ENCODE data around the gene YDJC.
A peak's percentile ranks its signal among the peaks of the same experiment; 100 is the strongest.
"Not testable (repeated sequence)": the region's sequence is repeated elsewhere in the genome, so short reads cannot be mapped to it uniquely, and the experiment has no call there.

The YDJC gene

DNA sequence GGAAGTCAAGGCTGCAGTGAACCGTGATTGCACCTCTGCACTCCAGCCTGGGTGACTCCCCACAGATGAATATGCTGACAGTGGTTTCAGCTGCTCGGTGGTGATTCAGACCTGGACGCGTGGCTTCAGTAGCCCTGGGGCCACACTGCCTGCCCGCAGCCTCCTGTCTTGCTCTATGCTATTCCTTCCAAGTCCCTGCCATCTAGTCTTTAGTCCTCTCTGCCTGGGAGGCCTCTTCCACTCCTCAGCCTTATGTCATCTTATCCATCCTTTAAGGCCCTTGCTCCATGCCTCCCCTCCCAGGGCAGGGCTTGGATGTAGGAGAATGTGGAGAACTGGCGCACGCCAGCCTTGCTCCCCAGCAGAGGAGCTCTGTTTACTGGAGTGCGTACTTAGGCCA is 23.0 kb downstream of the YDJC start:
- no peak for DNase-seq (ENCODE audit: low read depth in 2 of 2)

DNA sequence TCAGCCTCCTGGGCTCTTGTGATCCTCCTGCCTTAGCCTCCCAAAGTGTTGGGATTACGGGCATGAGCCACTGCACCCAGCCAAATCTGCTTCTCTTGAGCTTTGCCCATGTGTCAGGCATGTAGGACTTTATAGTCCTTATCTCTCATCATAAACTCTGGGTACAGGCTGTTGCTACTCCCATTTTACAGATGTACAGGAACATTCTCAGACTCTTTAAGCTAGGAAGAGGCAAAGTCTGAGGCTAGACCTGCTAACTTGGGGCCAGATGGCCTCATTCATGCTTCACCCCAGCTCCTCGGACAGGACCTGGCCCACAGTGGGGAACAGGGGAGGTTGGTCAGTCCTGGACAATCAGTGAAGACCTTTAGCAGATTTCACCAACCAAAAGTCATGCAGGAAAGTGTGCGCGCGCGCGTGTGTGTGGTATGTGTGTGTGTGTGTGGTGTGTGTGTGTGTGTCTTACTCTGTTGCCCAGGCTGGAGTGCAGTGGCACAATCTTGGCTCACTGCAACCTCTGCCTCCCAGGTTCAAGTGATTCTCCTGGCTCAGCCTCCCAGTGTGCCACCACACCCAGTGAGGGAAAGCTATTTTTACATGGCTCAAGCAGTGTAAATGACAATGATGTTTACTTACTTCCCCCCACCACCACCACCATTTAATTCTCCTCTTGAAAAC is 23.8 kb downstream of the YDJC start:
- no peak for DNase-seq (ENCODE audit: low read depth in 2 of 2)

DNA sequence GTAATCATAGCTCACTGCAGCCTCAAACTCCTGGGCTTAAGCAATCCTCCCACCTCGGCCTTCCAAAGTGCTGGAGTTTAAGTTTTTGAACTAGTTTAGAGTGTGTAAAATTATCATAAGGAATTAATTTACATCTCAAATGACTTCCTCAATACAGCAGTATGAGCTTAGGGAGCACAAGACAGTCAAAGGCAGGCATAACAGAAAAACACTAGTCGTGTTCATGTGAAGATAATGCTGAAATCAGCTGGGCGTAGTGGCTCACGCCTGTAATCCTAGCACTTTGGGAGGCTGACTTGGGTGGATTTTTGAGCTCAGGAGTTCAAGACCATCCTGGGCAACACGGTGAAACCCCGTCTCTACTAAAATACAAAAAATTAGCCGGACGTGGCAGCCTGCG is 25.8 kb downstream of the YDJC start:
- DNase-seq (ENCODE audit: low read depth in 2 of 2) = no peak

DNA sequence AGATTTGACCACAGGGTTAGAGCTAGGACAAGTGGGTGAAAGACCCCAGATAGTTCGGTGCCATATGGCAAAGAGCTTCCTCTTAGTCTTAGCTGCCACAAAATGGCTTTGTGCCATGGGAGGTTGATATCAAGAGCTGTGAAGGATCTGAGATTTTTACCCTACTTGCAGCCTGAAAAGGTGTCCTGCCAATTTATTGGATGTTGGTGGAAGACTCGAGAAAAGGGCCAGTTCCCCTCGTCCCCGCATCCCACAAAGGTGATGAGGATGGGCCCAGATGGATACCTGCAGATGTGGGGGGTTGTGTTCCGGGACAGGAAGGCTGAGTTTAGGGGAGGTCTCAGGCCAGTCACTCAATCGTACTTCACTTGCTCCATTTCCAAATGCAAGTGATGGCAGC is 27.2 kb downstream of the YDJC start:
- DNase-seq (ENCODE audit: low read depth in 2 of 2) = no peak

DNA sequence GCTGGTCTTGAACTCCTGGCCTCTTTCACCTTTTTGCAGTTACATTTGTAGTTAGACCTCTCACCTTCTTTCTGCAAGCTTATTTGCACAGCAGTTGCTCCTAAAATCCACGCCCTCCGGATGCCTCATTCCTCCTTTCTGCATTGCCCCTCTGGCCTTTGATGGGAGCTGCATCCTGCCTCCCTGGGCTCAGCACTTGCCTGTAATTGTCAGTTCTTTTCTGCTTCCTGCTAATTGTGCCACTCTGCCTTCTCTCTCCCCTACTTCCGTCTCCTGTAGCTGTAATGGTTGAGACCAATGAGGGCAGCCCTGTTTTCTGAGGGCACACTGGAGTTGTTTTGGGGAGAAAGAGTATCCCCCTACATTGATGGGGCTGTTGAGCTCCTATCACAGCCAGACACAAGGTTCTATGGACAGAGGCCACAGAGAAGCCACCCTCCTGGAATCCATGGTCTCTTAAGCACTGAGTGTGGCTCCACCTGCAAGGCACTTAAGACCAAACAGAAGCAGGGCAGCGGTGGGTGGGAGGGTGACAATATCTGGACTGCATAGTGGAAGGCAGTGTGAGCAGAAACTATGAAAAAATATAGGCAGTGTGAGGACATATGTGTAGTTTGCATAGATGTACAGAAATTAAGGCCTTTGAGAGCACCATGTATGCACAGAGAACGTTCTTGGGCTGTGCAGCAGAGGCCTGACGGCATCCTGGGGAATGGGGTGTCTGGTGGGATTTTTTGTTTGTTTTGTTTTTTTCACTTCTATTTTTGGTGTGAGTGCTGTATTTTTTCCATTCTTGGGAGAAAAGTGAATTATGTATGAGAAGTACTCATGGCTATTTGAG is 30.5 kb downstream of the YDJC start:
- DNase-seq (ENCODE audit: low read depth in 2 of 2) = no peak

DNA sequence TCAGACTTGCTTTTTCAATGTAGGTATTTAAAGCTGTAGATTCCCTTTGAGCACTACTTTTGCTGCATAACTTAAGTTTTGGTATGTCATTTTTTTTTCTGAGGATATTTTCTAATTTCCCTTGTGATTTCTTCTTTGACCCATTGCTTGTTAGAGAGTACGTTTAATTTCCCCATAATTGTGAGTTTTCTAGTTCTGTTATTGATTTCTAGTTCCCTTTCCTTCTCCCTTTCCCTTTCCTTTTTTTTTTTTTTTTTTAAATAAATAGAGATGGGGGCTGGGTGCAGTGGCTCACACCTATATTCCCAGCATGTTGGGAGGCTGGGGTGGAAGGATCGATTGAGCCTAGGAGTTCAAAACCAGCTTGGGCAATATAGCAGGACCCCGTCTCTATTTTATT is 31.5 kb downstream of the YDJC start:
- DNase-seq (ENCODE audit: low read depth in 2 of 2) = no peak

DNA sequence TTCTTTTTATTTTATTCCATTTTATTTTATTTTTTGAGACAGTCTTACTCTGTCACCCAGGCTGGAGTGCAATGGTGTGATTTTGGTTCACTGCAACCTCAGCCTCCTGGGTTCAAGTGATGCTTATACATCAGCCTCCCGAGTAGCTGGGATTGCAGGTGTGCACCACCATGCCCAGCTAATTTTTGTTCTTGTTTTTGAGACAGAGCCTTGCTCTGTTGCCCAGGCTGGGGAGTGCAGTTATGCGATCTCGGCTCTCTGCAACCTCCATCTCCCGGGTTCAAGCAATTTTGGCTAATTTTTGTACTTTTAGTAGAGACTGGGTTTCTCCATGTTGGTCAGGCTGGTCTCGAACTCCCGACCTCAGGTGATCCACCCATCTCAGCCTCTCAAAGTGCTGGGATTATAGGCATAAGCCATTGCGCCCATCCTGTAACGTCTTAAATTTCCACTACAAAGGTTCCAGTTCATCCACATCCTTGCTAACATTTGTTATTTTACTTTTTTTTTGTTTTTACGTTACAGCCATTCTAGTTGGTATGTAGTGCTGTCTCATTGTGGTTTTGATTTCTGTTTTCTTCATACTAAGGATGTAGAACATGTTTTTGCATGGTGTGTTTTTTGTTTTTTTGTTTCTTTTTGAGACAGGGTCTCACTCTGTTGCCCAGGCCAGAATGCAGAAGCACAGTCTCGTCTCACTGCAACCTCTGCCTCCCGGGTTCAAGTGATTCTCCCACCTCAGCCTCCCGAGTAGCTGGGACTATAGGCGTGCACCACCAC is 33.3 kb downstream of the YDJC start:
- DNase-seq (ENCODE audit: low read depth in 2 of 2) = not testable (repeated sequence)

DNA sequence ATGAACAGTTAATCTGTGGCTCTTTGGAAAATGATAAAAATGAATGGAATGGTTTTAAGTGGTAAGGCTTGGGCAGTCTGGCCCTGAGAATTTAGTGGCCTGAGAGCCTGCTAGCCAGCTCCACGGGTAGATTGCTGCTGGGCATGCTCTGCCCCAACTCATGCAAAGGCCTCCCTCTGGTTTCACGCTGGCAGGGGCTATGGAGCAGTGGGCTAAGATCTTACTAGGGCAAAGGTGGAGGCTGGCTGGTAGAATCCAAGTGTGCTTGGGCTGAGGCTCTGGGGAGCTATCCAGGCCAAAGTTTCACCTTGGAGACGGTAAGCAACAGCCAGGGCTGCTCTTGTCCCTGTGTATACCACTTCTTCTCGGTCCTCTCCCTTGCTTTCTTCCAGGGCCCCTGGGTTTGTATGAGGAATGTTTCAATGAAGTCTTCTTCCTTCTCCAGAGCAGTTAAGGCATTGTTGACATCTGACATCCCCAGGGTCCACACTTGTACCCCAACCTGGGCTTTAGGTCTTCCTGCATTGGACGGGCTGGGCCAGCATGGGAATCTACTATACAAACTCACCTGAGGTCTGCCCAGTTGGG is 34.9 kb downstream of the YDJC start:
- DNase-seq (ENCODE audit: low read depth in 2 of 2) = no peak

DNA sequence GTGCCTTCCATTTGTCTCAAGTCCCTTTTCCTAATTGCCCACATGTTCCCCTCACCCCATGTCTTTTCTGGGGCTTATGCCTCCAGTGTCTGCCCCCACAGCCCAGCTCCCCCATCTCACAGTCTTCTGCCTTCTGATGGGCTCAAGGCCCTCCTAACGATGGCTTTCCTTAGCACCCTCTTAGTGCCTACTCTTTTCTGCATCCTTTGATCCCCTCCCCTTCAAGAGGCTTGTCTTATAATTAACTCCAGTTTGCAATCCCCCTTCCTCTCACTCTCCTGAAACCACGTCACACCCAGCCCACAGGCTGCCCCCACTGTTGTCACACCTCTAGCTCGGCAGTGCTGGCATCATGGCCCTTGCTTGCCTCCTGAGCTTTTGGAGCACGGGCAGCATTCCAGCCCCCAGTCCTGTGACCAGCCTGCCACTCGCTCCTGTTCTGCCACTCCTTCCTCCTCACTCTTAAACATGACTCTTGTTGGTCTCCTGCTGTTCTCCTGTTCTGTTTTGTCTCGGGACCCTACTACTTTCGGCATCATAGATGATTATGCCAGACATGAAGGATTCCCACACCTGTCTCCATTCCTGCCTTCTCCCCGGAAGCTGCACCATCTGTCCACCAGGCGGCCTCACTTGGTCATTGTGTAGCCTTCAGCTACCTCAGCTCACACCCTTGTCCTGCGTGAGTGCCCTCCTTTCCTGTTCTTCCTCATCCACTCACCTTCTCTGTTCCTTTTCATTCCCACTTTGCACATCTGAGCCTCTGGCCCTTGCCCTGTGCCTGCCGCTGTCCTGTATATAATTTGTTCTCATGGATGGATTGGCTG is 36.2 kb downstream of the YDJC start:
- no peak for DNase-seq (ENCODE audit: low read depth in 2 of 2)

DNA sequence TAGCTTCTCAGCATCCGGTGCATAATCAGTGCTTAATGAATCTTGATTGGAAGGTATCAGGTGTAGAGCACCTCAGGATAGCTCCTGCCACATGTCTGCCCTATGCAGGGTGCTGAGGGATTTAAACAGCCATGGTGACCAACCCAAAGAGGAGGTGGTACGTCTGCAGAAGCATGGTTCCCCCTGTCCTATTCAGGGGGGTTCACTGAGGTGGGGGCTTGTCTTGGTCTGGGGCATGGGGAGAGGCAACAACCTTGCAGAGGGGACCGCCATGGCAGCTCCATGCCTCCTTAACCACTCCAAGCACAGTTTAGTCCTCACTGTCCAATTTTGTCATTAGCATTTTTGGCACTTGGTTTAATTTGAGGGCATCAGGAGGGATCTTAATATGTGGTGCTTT is 37.4 kb downstream of the YDJC start:
- no peak for DNase-seq (ENCODE audit: low read depth in 2 of 2)

DNA sequence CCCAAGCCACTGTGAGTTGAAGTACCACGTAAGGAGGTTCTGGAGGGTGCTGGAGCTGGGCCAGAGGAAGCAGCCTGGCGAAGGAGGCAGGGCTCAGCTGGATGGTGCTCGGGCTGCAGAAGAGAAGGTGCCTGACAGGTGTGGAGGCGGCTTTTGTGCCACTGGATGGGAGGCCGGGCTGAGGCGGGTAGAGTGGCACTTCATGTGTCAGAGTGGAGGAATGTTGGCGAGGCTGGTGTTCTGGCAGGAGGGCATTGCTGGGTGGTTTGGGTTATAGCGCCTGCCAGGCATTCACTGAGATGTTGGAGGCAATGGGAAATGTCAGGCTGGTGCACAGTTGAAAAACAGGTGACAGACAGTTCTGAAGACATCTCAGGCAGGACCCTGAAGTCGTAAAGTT is 38.1 kb downstream of the YDJC start:
- no peak for DNase-seq (ENCODE audit: low read depth in 2 of 2)

DNA sequence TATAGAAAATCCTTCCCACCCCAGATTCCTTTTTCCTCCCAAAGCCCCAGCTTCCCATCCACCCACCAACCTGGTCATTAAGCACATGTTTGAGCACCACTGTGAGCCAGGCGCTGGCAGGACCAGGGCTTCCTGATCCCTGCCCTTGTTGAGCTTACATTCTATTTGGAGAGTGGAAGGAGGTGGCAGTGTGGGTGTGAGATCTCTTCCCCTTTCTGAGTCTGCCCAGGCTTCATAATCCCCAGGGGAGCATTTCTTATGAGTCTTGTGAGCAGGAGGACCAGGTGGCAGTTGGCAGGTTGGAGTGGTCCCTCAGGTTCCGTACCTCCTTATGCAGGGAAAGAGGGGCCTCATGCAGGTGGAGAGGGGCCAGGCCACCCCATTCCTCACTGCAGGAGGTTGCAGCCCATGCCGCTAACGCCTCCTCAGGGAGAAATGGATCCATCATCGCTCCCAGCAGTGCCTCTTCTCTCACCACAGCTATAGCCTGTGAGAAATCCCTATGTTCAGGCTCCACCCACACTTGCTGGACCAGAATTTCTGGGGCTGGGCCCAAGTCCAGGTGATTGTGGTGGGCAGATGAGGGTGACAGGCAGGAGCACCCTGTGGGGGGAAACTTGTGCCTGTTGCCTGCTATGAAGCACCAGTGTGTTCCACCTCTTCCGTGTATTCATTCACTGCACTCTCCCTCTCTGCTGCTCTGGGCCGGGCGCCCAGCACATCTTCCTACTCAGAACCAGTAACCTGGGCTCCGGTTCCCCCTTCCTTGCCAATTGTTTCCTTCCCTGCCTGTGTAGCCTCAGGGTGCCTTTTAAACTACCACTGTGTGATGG is 38.8 kb downstream of the YDJC start:
- no peak for DNase-seq (ENCODE audit: low read depth in 2 of 2)

DNA sequence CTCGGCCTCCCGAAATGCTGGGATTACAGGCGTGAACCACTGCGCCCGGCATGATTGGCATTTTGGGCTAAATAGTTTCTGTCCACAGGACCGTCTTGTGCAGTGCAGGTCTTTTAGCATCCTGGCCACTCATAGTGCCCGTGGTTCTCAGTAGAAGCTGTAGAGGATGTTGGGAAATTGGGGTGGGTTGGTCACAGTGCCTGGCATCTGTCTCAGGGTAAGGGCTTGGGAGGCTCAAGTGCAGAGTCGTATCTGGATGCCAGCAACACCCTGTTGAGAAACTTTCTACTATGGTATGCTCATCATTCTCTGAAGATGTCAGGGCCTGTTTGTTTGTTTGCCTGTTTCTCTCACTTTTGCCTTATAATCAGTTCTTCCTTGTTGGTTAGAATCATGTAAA is 40.4 kb downstream of the YDJC start:
- DNase-seq (ENCODE audit: low read depth in 2 of 2) = no peak

DNA sequence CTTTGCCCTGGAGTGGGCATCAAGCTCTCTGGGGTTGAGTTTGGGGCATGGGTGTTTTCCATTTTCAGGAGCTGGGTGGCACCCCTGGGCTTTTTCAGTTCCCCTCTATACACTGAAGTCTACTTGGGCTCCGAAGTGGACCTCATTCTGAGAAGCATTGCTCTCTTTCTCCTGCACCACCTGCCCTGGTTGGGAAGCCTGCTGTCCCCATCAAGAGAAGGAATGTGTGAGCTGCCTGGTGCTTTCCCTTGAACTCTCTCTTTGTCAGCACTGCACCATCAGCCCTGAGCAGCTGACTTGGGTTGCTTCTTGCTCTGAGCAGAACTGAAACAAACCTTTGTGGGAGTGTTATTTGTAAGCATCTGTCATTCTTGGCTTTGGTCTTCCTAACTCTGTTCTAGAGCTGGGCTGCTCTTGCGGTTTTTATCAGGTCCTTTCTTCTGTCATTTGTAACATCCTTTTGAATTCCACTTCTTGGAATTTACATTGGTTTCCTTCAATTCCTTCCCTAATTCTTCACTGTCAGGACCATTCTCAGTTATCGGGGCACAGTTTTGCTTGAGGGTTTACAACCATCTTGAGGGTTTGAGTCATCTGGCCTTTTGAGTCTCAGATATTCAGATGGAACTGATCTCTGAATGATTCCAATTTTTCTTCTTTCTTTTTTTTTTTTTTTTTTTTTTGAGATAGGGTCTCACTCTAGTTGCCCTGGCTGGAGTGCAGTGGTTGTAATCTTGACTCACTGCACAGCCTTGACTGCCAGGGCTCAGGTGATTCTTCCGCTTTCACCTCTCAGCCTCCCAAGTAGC is 41.8 kb downstream of the YDJC start:
- peak in 1 of 2 donors; percentile 15 for DNase-seq (ENCODE audit: low read depth in 2 of 2)

DNA sequence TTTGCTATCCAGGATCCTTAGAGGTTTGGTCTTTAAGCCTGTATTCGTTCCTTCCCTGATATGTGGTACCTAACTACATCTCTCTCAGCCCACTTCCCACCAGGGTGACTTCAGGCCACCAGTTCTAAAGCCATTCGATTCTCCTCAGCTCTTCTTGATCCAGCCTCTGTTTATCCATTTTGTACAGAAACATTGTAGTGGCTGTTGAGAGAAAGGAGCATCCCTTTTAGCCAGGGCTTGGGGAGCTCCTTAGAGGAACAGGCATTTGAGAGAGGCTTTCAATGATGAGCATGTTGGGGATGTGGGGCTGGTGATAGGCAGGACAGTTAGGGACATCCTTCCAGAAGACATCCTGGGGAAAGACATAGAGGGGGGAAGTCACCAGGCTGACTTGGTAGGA is 44.4 kb downstream of the YDJC start:
- no peak for DNase-seq (ENCODE audit: low read depth in 2 of 2)

DNA sequence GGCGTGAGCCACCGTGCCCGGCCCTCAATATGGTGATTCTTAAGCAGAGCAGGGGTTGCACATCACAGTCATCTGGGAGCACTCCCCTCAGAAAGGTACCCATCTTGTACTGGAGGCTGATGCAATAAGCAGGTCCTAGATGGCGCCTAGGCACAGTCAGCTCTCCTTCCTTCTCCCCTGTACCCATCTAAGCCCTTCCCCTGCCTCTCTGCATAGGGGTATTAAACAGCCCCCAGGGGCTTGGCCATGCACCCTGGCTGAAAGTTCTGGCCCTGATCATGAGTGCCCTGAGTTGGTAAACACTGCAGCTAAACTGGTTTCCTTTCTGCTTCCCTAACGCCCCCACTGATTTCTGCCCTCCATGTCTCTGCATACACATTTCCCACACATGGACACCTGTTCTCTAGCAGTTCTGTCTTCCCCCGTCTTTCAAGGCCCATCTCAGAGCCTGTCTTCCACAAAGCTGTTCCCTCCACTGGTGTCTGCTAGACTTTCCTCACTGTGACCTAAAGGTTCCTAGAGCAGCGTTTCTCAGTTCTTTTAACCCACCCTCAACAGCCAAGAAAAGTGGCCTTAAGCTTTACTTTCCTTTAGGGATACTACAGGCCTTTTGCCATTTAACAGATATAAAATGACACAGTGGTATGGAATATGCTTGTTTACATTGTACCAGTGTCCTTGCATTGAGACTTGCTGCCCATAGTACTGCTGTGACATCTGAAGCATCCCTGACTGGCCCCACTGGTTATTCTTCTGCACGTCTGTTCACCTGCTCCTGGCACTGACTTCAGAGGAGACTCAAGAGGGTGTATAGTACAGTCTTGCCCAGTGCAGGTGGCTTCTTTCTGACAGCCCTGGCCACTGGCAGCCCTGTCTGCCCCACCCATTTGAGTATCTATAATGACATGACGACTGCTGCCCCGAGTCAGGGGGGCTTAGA is 46.8 kb downstream of the YDJC start:
- no peak for DNase-seq (ENCODE audit: low read depth in 2 of 2)

DNA sequence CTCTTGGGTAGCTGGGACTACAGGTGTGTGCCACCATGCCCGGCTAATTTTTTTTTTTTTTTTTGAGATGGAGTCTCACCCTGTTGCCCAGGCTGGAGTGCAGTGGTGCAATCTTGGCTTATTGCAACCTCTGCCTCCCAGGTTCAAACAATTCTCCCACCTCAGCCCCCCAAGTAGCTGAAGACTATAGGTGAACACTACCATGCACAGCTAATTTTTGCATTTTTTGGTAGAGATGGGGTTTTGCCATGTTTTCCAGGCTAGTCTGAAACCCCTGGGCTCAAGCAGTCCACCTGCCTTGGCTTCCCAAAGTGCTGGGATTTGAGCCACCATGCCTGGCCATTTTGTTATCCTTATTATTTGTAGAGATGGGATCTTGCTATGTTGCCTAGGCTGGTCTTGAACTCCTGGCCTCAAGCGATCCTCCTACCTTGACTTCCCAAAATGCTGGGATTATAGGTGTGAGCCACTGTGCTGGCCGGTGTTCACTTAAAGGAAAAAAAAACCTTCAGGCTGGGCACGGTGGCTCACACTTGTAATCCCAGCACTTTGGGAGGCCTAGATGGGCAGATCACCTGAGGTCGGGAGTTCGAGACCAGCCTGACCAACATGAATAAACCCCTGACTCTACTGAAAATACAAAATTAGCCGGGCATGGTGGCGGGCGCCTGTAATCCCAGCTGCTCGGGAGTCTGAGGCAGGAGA is 48.7 kb downstream of the YDJC start:
- not testable (repeated sequence) for DNase-seq (ENCODE audit: low read depth in 2 of 2)

DNA sequence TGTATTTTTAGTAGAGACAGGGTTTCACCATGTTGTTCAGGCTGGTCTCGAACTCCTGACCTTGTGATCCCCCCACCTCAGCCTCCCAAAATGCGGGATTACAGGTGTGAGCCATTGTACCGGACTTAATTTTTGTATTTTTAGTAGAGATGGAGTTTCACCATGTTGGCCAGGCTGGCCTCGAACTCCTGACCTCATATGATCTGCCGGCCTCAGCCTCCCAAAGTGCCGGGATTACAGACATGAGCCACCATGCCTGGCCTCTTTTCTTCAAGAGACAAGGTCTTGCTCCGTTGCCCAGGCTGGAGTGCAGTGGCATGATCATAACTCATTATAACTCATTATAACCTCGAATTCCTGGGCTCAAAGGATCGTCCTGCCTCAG is 49.2 kb downstream of the YDJC start:
- not testable (repeated sequence) for DNase-seq (ENCODE audit: low read depth in 2 of 2)
